Right hindlimb (tissue), 1 donor: ENCODE results near the gene DOCK1.

Experiments
- DNase-seq: peaks from one replicate; pipeline ENCODE4 v3.0.0-alpha.2; 2018

The DOCK1 gene

GRCh38 chr10:127243490-127244272, 338.5 kb downstream of the DOCK1 start:
- no peak for DNase-seq

GRCh38 chr10:127245456-127245855, 340.2 kb downstream of the DOCK1 start:
- DNase-seq = no peak

- DNase-seq = no peak
Observed at GRCh38 chr10:127250031-127250430, 344.8 kb downstream of the DOCK1 start.

- no peak for DNase-seq
Observed at GRCh38 chr10:127252818-127253217, 347.6 kb downstream of the DOCK1 start.

GRCh38 chr10:127254276-127254675, 349.0 kb downstream of the DOCK1 start:
- DNase-seq = no peak

- no peak for DNase-seq
Observed at GRCh38 chr10:127257395-127257794, 352.2 kb downstream of the DOCK1 start.

GRCh38 chr10:127259347-127259746, 354.1 kb downstream of the DOCK1 start:
- no peak for DNase-seq

- no peak for DNase-seq
Observed at GRCh38 chr10:127262606-127263005, 357.4 kb downstream of the DOCK1 start.

- no peak for DNase-seq
Observed at GRCh38 chr10:127265288-127265687, 360.1 kb downstream of the DOCK1 start.

- DNase-seq = no peak
Observed at GRCh38 chr10:127266431-127266830, 361.2 kb downstream of the DOCK1 start.

GRCh38 chr10:127267442-127267841, 362.2 kb downstream of the DOCK1 start:
- DNase-seq = no peak

GRCh38 chr10:127272076-127272475, 366.8 kb downstream of the DOCK1 start:
- DNase-seq = no peak

GRCh38 chr10:127275272-127275671, 370.0 kb downstream of the DOCK1 start:
- no peak for DNase-seq

- DNase-seq = no peak
Observed at GRCh38 chr10:127275793-127276450, 370.7 kb downstream of the DOCK1 start.

- no peak for DNase-seq
Observed at GRCh38 chr10:127276794-127277462, 371.7 kb downstream of the DOCK1 start.

- DNase-seq = no peak
Observed at GRCh38 chr10:127278001-127278400, 372.8 kb downstream of the DOCK1 start.

GRCh38 chr10:127279334-127279774, 374.1 kb downstream of the DOCK1 start:
- no peak for DNase-seq

GRCh38 chr10:127280446-127280845, 375.2 kb downstream of the DOCK1 start:
- no peak for DNase-seq

- DNase-seq = peak; percentile 46
Observed at GRCh38 chr10:127283017-127283416, 377.8 kb downstream of the DOCK1 start.

- no peak for DNase-seq
Observed at GRCh38 chr10:127283576-127283975, 378.3 kb downstream of the DOCK1 start.

GRCh38 chr10:127290850-127291249, 385.6 kb downstream of the DOCK1 start:
- no peak for DNase-seq

GRCh38 chr10:127291329-127291728, 386.1 kb downstream of the DOCK1 start:
- no peak for DNase-seq

GRCh38 chr10:127292888-127293287, 387.7 kb downstream of the DOCK1 start:
- no peak for DNase-seq

- DNase-seq = no peak
Observed at GRCh38 chr10:127293640-127294039, 388.4 kb downstream of the DOCK1 start.
